ENCODE data around the gene SEL1L3. TPM values are rescaled to one million over a fixed set of nuclear protein-coding genes. Genes with fewer than 3 reads are reported as not detected.

SEL1L3 gene
- total and polyA plus RNA-seq, 4 donors: 3.3 to 13.1 (median 5.7) TPM

- TF ChIP-seq, protein P1, sequence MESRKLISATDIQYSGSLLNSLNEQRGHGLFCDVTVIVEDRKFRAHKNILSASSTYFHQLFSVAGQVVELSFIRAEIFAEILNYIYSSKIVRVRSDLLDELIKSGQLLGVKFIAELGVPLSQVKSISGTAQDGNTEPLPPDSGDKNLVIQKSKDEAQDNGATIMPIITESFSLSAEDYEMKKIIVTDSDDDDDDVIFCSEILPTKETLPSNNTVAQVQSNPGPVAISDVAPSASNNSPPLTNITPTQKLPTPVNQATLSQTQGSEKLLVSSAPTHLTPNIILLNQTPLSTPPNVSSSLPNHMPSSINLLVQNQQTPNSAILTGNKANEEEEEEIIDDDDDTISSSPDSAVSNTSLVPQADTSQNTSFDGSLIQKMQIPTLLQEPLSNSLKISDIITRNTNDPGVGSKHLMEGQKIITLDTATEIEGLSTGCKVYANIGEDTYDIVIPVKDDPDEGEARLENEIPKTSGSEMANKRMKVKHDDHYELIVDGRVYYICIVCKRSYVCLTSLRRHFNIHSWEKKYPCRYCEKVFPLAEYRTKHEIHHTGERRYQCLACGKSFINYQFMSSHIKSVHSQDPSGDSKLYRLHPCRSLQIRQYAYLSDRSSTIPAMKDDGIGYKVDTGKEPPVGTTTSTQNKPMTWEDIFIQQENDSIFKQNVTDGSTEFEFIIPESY (IDR thresholded peaks at IDR 0.05): no peak
- TF ChIP-seq GABPA (IDR thresholded peaks at IDR 0.05 in 1 of 2, conservative IDR thresholded peaks at IDR 0.05 in 1 of 2) (no peak), YY1 (IDR thresholded peaks at IDR 0.05) (no peak)
Observed at GRCh38 chr4:25712611-25713010, 150.2 kb downstream of the SEL1L3 start (continued).

- Histone ChIP-seq H3K4me1 (ENCODE audit: control insufficient read depth in 4 of 4, insufficient read depth in 4 of 4, low read length in 3 of 4) (no peaks in the 10 kb centered on the region), H3K4me3 (ENCODE audit: low read depth in 1 of 3, low read length in 3 of 3) (no peak overlapping the region), H3K36me3 (ENCODE audit: control insufficient read depth in 4 of 4, insufficient read depth in 3 of 4, low read depth in 1 of 4, low read length in 3 of 4) (no peaks in the 10 kb centered on the region), H3K27me3 (ENCODE audit: control insufficient read depth in 4 of 4, insufficient read depth in 4 of 4, low read length in 3 of 4) (no peaks in the 10 kb centered on the region), H3K27ac (ENCODE audit: low read depth in 1 of 2, low read length in 2 of 2) (no peak overlapping the region), H3K9me3 (ENCODE audit: control insufficient read depth in 4 of 4, low read length in 3 of 4) (no peaks in the 10 kb centered on the region), H3K9ac (ENCODE audit: low read depth in 1 of 2, low read length in 2 of 2) (no peak overlapping the region)
- TF ChIP-seq, protein P2, sequence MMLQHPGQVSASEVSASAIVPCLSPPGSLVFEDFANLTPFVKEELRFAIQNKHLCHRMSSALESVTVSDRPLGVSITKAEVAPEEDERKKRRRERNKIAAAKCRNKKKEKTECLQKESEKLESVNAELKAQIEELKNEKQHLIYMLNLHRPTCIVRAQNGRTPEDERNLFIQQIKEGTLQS (IDR thresholded peaks at IDR 0.05): no peak
- no peak for TF ChIP-seq REST (IDR thresholded peaks at IDR 0.05)
- TF ChIP-seq, protein P1 (IDR thresholded peaks at IDR 0.05): no peak
- no peak for TF ChIP-seq FOXA1 (IDR thresholded peaks at IDR 0.05)
- no peak for TF ChIP-seq FOXA2 (IDR thresholded peaks at IDR 0.05)
- TF ChIP-seq, protein P3, sequence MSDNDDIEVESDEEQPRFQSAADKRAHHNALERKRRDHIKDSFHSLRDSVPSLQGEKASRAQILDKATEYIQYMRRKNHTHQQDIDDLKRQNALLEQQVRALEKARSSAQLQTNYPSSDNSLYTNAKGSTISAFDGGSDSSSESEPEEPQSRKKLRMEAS (IDR thresholded peaks at IDR 0.05): no peak
- TF ChIP-seq YY1 (IDR thresholded peaks at IDR 0.05): no peak
- TF ChIP-seq CTCF (IDR thresholded peaks at IDR 0.05; ENCODE audit: low read depth, low read length, missing input control): no peak
- no peak for TF ChIP-seq GABPA (IDR thresholded peaks at IDR 0.05 in 1 of 2, conservative IDR thresholded peaks at IDR 0.05 in 1 of 2)
- TF ChIP-seq NR2F2 (IDR thresholded peaks at IDR 0.05): no peak
- TF ChIP-seq SP1 (IDR thresholded peaks at IDR 0.05): no peak
- TF ChIP-seq JUND (IDR thresholded peaks at IDR 0.05): no peak
- no peak for DNase-seq (ENCODE audit: low spot score)
- 61% methylated on average over 3 of the region's 3 CpGs for WGBS
Observed at GRCh38 chr4:25710637-25711036, 152.2 kb downstream of the SEL1L3 start.
